H1 (cell line): ENCODE measurements around the gene NENF. TPM values are rescaled to one million over a fixed set of nuclear protein-coding genes. Genes with fewer than 3 reads are reported as not detected.

Experiments used
- BACH1 ChIP-seq: IDR thresholded peaks from 2 replicates; pipeline ENCODE4 v1.6.1; 2012; ENCODE audit warnings: low read length, improper control_type of control experiment
- BRCA1 ChIP-seq: IDR thresholded peaks from 2 replicates; pipeline ENCODE4 v1.6.1; 2012; ENCODE audit warnings: low read depth, low read length, improper control_type of control experiment
- HDAC6 ChIP-seq: IDR thresholded peaks from one replicate; pipeline ENCODE4 v1.7.1; 2012; ENCODE audit warnings: low read depth, mild to moderate bottlenecking, inconsistent platforms, low read length, moderate library complexity
- JUND ChIP-seq: IDR thresholded peaks from 2 replicates; pipeline ENCODE4 v1.6.1; 2011; ENCODE audit warnings: mild to moderate bottlenecking, improper control_type of control experiment, low read length
- POLR2A ChIP-seq, 2 experiments: IDR thresholded peaks; 1 replicate in 1 of 2; 2 replicates in 1 of 2; pipeline ENCODE4 v1.6.1; 2011; ENCODE audit warnings: low read depth in 2 of 2, low read length in 2 of 2, mild to moderate bottlenecking in 2 of 2; ENCODE audit errors: control extremely low read depth in 1 of 2
- POU5F1 ChIP-seq: IDR thresholded peaks from 2 replicates; pipeline ENCODE4 v1.6.1; 2011; ENCODE audit warnings: low read depth, mild to moderate bottlenecking, low read length, moderate library complexity
- SIRT6 ChIP-seq: IDR thresholded peaks from one replicate; pipeline ENCODE4 v1.7.1; 2012; ENCODE audit warnings: low read length, inconsistent platforms
- SRF ChIP-seq: IDR thresholded peaks from 2 replicates; pipeline ENCODE4 v1.6.1; 2011; ENCODE audit warnings: mild to moderate bottlenecking, low read depth, low read length, moderate library complexity
- SUZ12 ChIP-seq: fragments of 200-600 bp; sonication (generic); IDR thresholded peaks from 2 replicates; pipeline ENCODE4 v1.6.1; 2012; ENCODE audit warnings: mild to moderate bottlenecking, inconsistent platforms, low read length, moderate library complexity, mixed read lengths
- TAF1 ChIP-seq: IDR thresholded peaks from 2 replicates; pipeline ENCODE4 v1.6.1; 2011; ENCODE audit warnings: mild to moderate bottlenecking, low read depth, low read length
- TBP ChIP-seq: IDR thresholded peaks from 2 replicates; pipeline ENCODE4 v1.6.1; 2011; ENCODE audit warnings: low read depth, low read length, improper control_type of control experiment
- TCF12 ChIP-seq: IDR thresholded peaks from 2 replicates; pipeline ENCODE4 v1.6.1; 2011; ENCODE audit warnings: low read depth, mild to moderate bottlenecking, low read length
- polyA plus RNA-seq, 7 experiments: library from polyadenylated mRNA; depleted of rRNA in 3 of 7; stranded (reverse) in 5 of 7; unstranded in 2 of 7; fragments of >200 nt in 5 of 7; fragments of 200-250 nt in 2 of 7; gene quantifications; 1 replicate in 5 of 7; 2 replicates in 1 of 7; 4 replicates in 1 of 7; pipeline versions ENCODE4 v1.2.1 to v1.2.3, GENCODE V29; 2011 to 2013; ENCODE audit warnings: missing spikeins in 2 of 7, mixed read lengths in 2 of 7
- total RNA-seq: library from RNA; stranded (reverse); fragmentation: NEBNext Ultra II Directional; extraction: Animal tissue kit (Norgen Biotek cat#: 25700); gene quantifications from 2 replicates; pipeline ENCODE4 v1.2.1, GENCODE V29; 2021
- TF ChIP-seq, protein P1 (sequence below): IDR thresholded peaks from 2 replicates; pipeline ENCODE4 v1.6.1; 2011; ENCODE audit warnings: low read depth, mild to moderate bottlenecking, low read length; ENCODE audit not compliant: insufficient read depth
- TF ChIP-seq, protein P2 (sequence below): IDR thresholded peaks from 2 replicates; pipeline ENCODE4 v1.6.1; 2011; ENCODE audit warnings: low read length, improper control_type of control experiment

The NENF gene
- total and polyA plus RNA-seq, 2 of the 8 experiments (the other 6 are each of a cell fraction or from before 2014, with no cell fraction given): 27.0 to 28.0 TPM

DNA sequence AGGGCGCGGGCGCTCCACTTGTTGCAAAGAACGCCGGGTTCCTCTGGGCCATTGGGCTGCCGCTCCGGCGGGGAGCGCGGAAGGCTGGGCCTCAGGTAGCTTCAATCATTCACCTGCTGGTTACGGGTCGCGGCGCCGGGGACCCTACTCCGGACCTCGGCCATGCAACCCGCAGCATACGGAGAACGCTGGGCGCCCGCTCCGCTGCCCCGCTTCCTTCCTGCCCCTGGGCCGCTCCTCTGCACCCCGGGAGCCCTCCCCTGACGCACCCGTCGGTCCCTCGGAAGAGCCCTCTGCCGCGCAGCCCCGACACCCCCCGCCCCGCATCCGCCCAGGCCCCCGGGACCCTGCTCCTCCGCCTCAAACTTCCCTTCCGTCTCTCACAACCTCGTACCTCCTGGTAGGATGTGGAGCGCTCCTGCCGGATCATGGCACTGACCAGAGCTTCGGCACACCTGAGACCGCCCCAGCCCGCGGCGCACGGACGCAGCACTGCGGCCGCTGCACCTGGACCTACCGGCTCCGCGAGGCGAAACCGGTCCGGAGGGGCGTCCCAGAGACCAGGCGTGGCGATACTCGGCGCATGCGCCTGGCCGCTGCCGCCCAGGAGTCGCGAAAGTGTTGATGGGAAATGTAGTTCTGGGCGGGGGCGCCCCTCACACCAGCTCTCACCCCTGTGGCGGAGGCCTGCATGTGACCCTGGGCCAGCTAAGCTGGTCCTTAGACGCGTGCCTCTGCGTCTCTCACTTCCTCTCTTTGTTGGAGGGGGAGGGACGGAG, 18.2 kb upstream of the NENF start, which contains the start of gene PACC1 (continued):
- TF ChIP-seq POU5F1 (no peak), TBP (peak; percentile 80; the same call in 1 of the 2 replicates), POLR2A (IDR thresholded peaks at IDR 0.05; ENCODE audit: control extremely low read depth in 1 of 2, low read depth in 2 of 2, low read length in 2 of 2) (peak; percentile 87 to 91), SRF (no peak), TCF12 (no peak), TAF1 (peak; percentile 84), BRCA1 (no peak), SUZ12 (peak; percentile 40; the same call in 1 of the 2 replicates), SIRT6 (no peak), BACH1 (no peak), JUND (0 out of 2 replicates have a peak, but pooled peaks have one; percentile 8), HDAC6 (no peak)
- TF ChIP-seq, protein P1, sequence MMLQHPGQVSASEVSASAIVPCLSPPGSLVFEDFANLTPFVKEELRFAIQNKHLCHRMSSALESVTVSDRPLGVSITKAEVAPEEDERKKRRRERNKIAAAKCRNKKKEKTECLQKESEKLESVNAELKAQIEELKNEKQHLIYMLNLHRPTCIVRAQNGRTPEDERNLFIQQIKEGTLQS: peak; percentile 4; the same call in 1 of the 2 replicates
- TF ChIP-seq, protein P2, sequence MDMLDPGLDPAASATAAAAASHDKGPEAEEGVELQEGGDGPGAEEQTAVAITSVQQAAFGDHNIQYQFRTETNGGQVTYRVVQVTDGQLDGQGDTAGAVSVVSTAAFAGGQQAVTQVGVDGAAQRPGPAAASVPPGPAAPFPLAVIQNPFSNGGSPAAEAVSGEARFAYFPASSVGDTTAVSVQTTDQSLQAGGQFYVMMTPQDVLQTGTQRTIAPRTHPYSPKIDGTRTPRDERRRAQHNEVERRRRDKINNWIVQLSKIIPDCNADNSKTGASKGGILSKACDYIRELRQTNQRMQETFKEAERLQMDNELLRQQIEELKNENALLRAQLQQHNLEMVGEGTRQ: peak; percentile 87
